22Rv1 (cell line): ENCODE results near the gene TIGD1.

Experiments used
- H3K27ac ChIP-seq: fragments of 450-650 bp; 2 replicates; pipeline ENCODE4 v1.5.1; 2017
- ZFX ChIP-seq: fragments of 450-650 bp; IDR thresholded peaks from 2 replicates; pipeline ENCODE4 v1.6.1; 2017; ENCODE audit warnings: antibody characterized with exemption, borderline replicate concordance
- TF ChIP-seq, protein P1 (sequence below): fragments of 450-650 bp; IDR thresholded peaks from 2 replicates; pipeline ENCODE4 v1.5.1; 2017; ENCODE audit warnings: mild to moderate bottlenecking

The TIGD1 gene

DNA sequence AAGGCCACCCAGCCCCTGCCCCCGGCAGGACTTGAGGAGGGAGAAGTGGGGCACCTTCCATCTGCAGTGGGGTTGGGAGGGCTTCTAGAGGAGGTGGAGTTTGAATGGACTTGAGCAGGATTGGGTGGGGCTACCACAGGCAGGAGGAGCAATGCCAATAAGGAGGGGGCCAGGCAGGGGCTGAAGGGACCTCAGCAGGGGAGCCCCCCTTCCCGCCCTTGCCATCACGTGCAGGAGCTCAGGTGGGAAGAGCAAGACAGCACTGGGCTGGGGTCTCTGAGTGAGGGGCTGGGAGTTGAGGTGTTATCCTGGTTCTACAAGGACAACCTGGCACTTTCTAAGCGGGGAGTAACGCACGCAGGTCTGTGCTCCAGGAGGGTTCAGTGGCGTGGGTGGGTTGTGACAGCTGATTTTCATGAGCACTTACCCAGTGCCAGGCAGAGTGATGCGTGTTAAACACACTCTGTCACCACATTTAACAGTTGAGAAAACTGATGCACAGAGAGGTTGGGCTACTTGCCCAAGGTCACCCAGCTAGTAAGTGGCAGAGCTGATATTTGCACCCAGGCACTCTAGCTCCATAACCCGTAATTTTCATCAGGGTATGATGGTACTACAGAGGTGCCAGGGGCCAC is 19.6 kb downstream of the TIGD1 start:
- H3K27ac ChIP-seq = no peak overlapping the region
- no peak for TF ChIP-seq ZFX
- TF ChIP-seq, protein P1, sequence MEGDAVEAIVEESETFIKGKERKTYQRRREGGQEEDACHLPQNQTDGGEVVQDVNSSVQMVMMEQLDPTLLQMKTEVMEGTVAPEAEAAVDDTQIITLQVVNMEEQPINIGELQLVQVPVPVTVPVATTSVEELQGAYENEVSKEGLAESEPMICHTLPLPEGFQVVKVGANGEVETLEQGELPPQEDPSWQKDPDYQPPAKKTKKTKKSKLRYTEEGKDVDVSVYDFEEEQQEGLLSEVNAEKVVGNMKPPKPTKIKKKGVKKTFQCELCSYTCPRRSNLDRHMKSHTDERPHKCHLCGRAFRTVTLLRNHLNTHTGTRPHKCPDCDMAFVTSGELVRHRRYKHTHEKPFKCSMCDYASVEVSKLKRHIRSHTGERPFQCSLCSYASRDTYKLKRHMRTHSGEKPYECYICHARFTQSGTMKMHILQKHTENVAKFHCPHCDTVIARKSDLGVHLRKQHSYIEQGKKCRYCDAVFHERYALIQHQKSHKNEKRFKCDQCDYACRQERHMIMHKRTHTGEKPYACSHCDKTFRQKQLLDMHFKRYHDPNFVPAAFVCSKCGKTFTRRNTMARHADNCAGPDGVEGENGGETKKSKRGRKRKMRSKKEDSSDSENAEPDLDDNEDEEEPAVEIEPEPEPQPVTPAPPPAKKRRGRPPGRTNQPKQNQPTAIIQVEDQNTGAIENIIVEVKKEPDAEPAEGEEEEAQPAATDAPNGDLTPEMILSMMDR = no peak

DNA sequence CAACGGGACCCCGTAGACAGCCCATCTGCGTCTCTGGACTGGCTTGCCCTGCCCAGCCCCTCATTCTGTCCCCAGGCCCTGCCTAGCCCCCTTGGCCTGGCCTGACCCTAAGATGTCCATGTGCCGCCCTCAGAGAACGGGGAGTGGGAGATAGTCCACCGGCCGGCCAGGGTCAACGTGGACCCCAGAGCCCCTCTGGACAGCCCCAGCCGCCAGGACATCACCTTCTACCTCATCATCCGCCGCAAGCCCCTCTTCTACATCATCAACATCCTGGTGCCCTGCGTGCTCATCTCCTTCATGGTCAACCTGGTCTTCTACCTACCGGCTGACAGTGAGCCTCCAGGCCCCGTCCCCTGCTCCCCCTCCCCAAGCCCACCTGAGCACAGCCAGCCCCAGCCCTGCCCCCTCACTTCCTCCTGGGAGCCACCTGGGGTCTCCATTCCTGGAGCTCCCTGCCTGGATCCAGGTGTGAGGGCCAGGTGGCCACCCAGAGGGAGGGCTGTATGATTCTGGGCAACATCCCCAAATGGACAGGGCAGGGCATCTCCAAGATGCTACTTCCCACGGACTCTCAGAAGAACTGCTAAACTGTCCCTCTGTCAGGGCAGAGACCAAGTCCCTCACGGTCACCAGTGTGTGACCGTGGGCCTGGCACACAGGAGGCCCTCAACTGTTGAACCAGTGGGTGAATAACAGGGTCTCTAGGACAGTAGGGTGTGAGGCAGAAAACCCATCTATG is 20.4 kb downstream of the TIGD1 start:
- no peak overlapping the region for H3K27ac ChIP-seq
- no peak for TF ChIP-seq ZFX
- TF ChIP-seq, protein P1 = no peak

DNA sequence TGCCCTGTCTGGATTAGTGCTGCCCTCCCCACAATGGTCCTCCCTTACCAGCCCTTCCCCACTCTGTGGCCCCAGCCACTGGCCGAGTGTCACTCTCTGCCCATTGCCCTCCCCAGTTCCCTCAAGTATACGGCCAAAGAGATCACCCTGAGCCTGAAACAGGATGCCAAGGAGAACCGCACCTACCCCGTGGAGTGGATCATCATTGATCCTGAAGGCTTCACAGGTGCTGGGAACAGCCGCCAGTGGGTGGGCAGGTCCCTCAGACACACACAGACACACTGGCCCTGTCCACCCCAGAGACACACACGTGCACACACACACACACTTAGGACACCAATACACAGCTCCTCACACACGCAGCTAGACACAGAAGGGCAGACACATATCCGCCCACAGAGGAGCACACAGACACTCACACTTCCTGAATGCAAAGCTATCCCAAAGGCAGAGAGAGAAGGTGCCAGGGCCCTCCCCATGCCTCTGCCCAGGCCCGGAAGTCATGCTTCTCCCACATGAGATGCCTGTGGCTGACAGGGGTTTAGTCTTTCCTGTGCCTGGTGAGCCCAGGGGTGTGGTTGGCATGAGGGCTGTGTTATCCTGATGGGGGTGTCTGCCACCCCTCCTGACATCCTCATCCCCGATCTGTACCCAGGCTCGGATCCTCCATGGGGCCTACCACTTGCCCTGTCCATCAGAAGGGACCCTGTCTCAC is 21.5 kb downstream of the TIGD1 start:
- H3K27ac ChIP-seq = no peak overlapping the region

DNA sequence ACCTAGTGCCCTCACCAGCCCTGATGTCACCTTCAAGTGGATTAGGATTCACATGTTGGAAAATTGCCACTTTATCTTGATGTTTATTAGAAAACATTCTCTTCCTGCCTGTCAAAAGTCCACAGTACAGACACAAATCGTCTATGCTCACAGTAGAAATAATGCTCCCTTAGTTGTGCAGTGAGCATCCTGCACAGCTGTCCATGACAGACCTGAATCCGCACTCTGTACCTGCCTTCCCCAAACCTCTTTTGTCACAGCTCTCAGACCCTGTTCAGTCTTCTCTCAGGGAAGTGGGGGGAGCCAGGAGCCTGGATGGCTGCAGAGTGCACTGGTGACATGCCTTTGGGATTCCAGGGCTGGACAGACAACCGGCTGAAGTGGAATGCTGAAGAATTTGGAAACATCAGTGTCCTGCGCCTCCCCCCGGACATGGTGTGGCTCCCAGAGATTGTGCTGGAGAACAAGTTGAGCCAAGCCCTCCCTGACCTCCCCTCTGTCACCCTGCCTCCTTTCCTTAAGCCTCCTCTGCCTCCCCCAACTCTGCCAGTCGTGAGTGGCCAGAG is 22.4 kb downstream of the TIGD1 start:
- H3K27ac ChIP-seq = no peak overlapping the region
- TF ChIP-seq, protein P1 = no peak
- no peak for TF ChIP-seq ZFX

More for the DNA sequence above, 21.5 kb downstream of the TIGD1 start:
- no peak for TF ChIP-seq ZFX
- TF ChIP-seq, protein P1 = no peak

DNA sequence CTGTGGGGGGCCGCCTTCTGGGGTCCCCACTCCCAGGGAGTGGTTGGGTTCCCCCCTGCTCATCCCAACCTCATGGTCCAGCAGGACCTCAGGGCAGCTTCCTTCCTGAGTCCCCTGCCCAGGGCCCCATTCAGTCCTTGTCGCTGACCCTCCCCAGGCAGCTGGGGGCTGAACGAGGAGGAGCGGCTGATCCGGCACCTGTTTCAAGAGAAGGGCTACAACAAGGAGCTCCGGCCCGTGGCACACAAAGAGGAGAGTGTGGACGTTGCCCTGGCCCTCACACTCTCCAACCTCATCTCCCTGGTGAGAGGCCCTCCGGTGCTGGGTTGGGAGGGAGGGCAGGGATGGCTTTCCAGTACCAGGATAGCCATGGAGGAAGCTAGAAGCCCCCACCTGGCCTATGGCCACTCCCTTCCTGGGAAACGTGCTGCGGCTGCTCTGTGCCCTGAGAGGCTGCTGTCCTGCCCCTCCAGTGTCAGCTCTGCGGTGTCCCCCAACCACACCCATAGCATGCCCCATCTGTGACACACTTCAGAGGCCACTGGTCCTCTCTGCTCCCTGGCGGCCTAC is 23.9 kb downstream of the TIGD1 start:
- TF ChIP-seq ZFX = no peak
- TF ChIP-seq, protein P1 = no peak

DNA sequence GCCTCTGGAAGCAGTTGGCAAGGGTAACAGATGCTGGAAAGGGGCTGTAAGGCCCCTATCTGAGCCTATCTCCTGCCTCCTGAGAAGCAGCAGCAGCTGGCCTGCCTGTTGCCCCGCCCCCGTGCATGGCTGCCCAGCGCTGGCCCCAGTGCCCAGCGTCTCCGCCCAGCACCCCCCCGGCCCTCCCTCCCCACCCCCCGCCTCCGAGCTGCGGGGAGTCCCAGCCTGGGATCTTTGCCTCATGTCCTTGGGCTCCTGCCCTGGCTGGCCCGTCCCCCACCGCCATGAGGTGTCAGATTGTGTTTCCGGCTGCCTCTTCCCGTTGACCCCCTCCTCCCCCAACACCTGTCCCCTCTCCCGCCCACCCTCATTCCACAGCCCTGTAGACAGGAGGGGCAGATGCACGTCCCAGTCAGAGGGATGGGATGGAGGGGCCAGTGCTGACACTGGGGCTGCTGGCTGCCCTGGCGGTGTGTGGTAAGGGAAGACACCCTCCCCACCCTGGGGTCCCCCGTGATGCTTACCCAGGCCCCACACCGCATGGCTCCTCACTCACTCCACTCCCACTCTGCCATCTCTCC is 24.5 kb downstream of the TIGD1 start, which contains the start of gene CHRND:
CHRND (plus strand) TSS at position 370 of the 581 bp plus-strand sequence; CDS start at position 426, 56 bp downstream.
- no peak within 1 kb of the TSS for H3K27ac ChIP-seq
- TF ChIP-seq, protein P1 = no peak
- no peak for TF ChIP-seq ZFX

More for the DNA sequence above, 23.9 kb downstream of the TIGD1 start:
- H3K27ac ChIP-seq = no peak overlapping the region
